CD4-positive, alpha-beta memory T cell (primary cell): ENCODE data around the gene ZCWPW1. TPM values are rescaled to one million over a fixed set of nuclear protein-coding genes. Genes with fewer than 3 reads are reported as not detected.
A peak's percentile ranks its signal among the peaks of the same experiment; 100 is the strongest.
"Not testable (repeated sequence)": the region's sequence is repeated elsewhere in the genome, so short reads cannot be mapped to it uniquely, and the experiment has no call there.

Experiments used
- CTCF ChIA-PET: fragments of 350-600 bp; sonication (Branson Sonifier 250); formaldehyde crosslinking; loops from one replicate; lab custom pipeline; 2021; ENCODE audit warnings: inconsistent platforms; ENCODE audit not compliant: partially characterized antibody; lab: Charles Lee
- POLR2A ChIA-PET: fragments of 350-600 bp; sonication (Branson Sonifier 250); formaldehyde crosslinking; loops from one replicate; lab custom pipeline; 2021; ENCODE audit not compliant: partially characterized antibody; lab: Charles Lee
- DNase-seq, 5 donors: peaks; one replicate each; pipeline versions ENCODE4 v3.0.0 to v3.0.0-alpha.2; 2020 to 2022; ENCODE audit warnings: mixed read lengths in 1 of 5
- H3K27ac ChIP-seq: one replicate; pipeline ENCODE4 v1.7.0; 2013; ENCODE audit warnings: low read depth, low read length
- H3K27me3 ChIP-seq: 2 replicates; pipeline ENCODE4 v1.7.0; 2013; ENCODE audit warnings: mild to moderate bottlenecking, low read length, moderate library complexity; ENCODE audit not compliant: insufficient read depth
- H3K36me3 ChIP-seq: 2 replicates; pipeline ENCODE4 v1.7.0; 2013; ENCODE audit warnings: mild to moderate bottlenecking, low read length, moderate library complexity; ENCODE audit not compliant: insufficient read depth
- H3K4me1 ChIP-seq: 2 replicates; pipeline ENCODE4 v1.7.0; 2013; ENCODE audit warnings: mild to moderate bottlenecking, low read length, moderate library complexity; ENCODE audit not compliant: insufficient read depth
- H3K4me3 ChIP-seq, 2 donors: one replicate each; pipeline ENCODE4 v1.7.0; 2013; ENCODE audit warnings: low read length in 2 of 2, mild to moderate bottlenecking in 1 of 2
- H3K9me3 ChIP-seq, 2 donors: one replicate each; pipeline ENCODE4 v1.7.0; 2013; ENCODE audit warnings: low read length in 2 of 2, control low read depth in 1 of 2; ENCODE audit not compliant: control insufficient read depth in 1 of 2
- H3K27ac Mint-ChIP-seq, 7 donors: one replicate each; pipeline ENCODE4 v1.8.0; 2020 to 2021; ENCODE audit warnings: mixed read lengths in 7 of 7, mild to moderate bottlenecking in 6 of 7, inconsistent platforms in 3 of 7, moderate library complexity in 3 of 7
- H3K27me3 Mint-ChIP-seq, 2 donors: one replicate each; pipeline ENCODE4 v1.8.0; 2020 to 2021; ENCODE audit warnings: mixed read lengths in 2 of 2
- H3K36me3 Mint-ChIP-seq, 2 donors: one replicate each; pipeline ENCODE4 v1.8.0; 2020 to 2021; ENCODE audit warnings: mixed read lengths in 2 of 2, inconsistent platforms in 1 of 2, mild to moderate bottlenecking in 1 of 2
- H3K4me1 Mint-ChIP-seq, 4 donors: one replicate each; pipeline ENCODE4 v1.8.0; 2020 to 2021; ENCODE audit warnings: mixed read lengths in 4 of 4, mild to moderate bottlenecking in 1 of 4
- H3K4me3 Mint-ChIP-seq, 8 donors: one replicate each; pipeline ENCODE4 v1.8.0; 2020 to 2021; ENCODE audit warnings: mixed read lengths in 8 of 8, mild to moderate bottlenecking in 7 of 8, moderate library complexity in 6 of 8, inconsistent platforms in 3 of 8
- H3K9me3 Mint-ChIP-seq, 8 donors: one replicate each; pipeline ENCODE4 v1.8.0; 2020 to 2021; ENCODE audit warnings: mixed read lengths in 8 of 8, mild to moderate bottlenecking in 5 of 8, inconsistent platforms in 3 of 8, moderate library complexity in 1 of 8
- intact Hi-C: fragments of 100-400 bp; cut with micrococcal nuclease; formaldehyde crosslinking; loops from one replicate; pipeline ENCODE4 v1.15.1; 2023
- polyA plus RNA-seq, 2 donors: library from polyadenylated mRNA; unstranded; fragments of 300-500 nt; fragmentation: Illumina TruSeq; gene quantifications; one replicate each; pipeline ENCODE4 v1.2.3, GENCODE V29; 2021
- total RNA-seq, 2 experiments: library from RNA; stranded (reverse); gene quantifications; one replicate each; pipeline ENCODE4 v1.2.3, GENCODE V29; 2021

Gene ZCWPW1
- total and polyA plus RNA-seq, 4 experiments from 2014 or later: 5.0 to 12.4 (median 8.1) TPM

DNA sequence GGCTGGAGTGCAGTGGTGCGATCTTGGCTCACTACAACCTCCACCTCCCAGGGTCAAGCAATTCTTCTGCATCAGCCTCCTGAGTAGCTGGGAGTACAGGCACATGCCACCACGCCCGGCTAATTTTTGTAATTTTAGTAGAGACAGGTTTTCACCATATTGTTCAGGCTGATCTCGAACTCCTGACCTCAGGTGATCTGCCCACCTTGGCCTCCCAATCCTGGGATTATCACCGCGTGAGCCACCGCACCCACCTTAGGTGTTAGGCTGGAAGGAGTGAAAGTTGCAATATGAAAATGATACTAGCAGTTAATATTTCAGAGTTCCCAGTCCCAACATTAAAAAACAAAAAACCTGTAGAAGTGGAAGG, 62.5 kb downstream of the ZCWPW1 start:
- Mint-ChIP-seq H3K4me1 (peaks cover 10 to 31% (median 19%) of the 10 kb centered on the region in 4 donors), H3K27ac (peak overlapping the region; percentile 60 to 86 (median 64)), H3K4me3 (peak overlapping the region in 1 of 8 donors; percentile 20), H3K36me3 (peaks cover 21 to 35% of the 10 kb centered on the region in 2 donors)
- peaks cover 15% of the 10 kb centered on the region for H3K4me1 ChIP-seq
- H3K9me3 ChIP-seq, CTCF ChIA-PET, H3K27me3 ChIP-seq, H3K27me3 Mint-ChIP-seq, POLR2A ChIA-PET, H3K4me3 ChIP-seq, DNase-seq, H3K27ac ChIP-seq, H3K9me3 Mint-ChIP-seq: not testable (repeated sequence)
- intact Hi-C loops: loop anchor here (5.0 kb wide), 1 partner anchor 41 kb away; no protein-coding TSS in a partner anchor
- H3K36me3 ChIP-seq: peaks cover 11% of the 10 kb centered on the region

DNA sequence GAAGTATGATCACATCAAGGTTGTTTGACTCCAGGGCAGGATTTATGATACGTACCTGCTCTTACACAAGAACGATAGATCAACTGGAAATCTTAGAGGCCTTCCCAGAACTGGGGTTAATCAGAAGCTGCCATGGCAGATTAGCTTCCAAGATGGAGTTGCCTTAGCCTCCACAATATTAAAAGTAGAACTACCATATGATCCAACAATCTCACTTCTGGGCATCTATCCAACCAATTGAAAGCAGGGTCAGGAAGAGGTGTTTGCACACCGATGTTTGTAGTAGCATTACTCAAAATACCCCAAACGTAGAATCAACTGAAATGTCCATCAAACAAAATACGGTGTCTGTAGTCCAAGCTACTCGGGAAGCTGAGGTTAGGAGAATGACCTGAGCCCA, 64.0 kb downstream of the ZCWPW1 start:
- ChIA-PET CTCF (no interaction called here), POLR2A (no interaction called here)

DNA sequence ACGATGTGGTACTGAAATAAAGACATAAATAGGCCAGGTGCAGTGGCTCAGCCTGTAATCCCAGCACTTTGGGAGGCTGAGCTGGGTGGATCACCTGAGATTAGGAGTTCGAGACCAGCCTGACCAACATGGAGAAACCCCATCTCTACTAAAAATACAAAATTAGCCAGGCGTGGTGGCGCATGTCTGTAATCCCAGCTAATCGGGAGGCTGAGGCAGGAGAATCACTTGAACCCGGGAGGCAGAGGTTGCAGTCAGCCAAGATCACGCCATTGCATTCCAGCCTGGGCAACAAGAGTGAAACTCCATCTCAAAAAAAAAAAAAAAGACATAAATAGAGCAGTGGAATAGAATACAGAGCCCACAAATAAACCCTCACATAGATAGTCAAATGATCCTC, 64.7 kb downstream of the ZCWPW1 start:
- H3K9me3 ChIP-seq, DNase-seq, H3K9me3 Mint-ChIP-seq, H3K4me3 Mint-ChIP-seq, H3K27ac ChIP-seq, H3K4me3 ChIP-seq, POLR2A ChIA-PET, H3K27me3 Mint-ChIP-seq, H3K27me3 ChIP-seq, CTCF ChIA-PET, intact Hi-C loops: not testable (repeated sequence)
- H3K4me1 Mint-ChIP-seq: peaks cover 10 to 31% (median 20%) of the 10 kb centered on the region in 4 donors
- peak overlapping the region in 2 of 7 donors; percentile 8 to 38 for H3K27ac Mint-ChIP-seq
- peaks cover 37 to 50% of the 10 kb centered on the region in 2 donors for H3K36me3 Mint-ChIP-seq
- Histone ChIP-seq H3K4me1 (peaks cover 15% of the 10 kb centered on the region), H3K36me3 (peaks cover 27% of the 10 kb centered on the region)

More for the DNA sequence above, 64.0 kb downstream of the ZCWPW1 start:
- DNase-seq: no peak
- H3K36me3 Mint-ChIP-seq: peaks cover 31 to 46% of the 10 kb centered on the region in 2 donors
- H3K27me3 Mint-ChIP-seq: no peaks in the 10 kb centered on the region
- H3K27ac Mint-ChIP-seq: peak overlapping the region in 1 of 7 donors; percentile 38
- peaks cover 10 to 31% (median 21%) of the 10 kb centered on the region in 4 donors for H3K4me1 Mint-ChIP-seq
- H3K27ac ChIP-seq: no peak overlapping the region
- H3K36me3 ChIP-seq: peaks cover 20% of the 10 kb centered on the region
- H3K9me3 Mint-ChIP-seq: peaks cover 0 to 1% (median 0%) of the 10 kb centered on the region in 8 donors
- intact Hi-C loops: no loop called here
- no peaks in the 10 kb centered on the region for H3K9me3 ChIP-seq
- H3K4me3 ChIP-seq: no peak overlapping the region
- no peaks in the 10 kb centered on the region for H3K27me3 ChIP-seq
- H3K4me1 ChIP-seq: peaks cover 15% of the 10 kb centered on the region
- H3K4me3 Mint-ChIP-seq: no peak overlapping the region

DNA sequence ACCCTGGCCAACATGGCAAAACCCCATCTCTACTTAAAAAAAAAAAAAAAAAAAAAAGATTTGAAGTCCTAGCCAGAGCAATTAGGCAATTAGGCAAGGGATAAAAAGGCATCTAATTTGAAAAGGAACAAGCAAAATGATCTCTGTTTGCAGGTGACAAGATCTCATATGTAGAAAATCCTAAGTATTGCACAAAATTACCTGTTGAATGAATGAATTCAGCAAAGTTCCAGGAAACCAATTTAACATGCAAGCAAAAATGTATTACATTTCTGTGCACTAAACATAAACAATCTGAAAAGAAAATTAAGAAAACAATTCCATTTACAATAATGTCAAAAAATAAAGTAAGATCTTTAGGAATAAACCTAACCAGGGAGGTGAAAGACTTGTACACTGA, 65.4 kb downstream of the ZCWPW1 start:
- H3K36me3 Mint-ChIP-seq: peaks cover 40 to 54% of the 10 kb centered on the region in 2 donors
- peaks cover 15% of the 10 kb centered on the region for H3K4me1 ChIP-seq
- ChIA-PET POLR2A (no interaction called here), CTCF (no interaction called here)
- no peak overlapping the region for H3K4me3 Mint-ChIP-seq
- intact Hi-C loops: no loop called here
- DNase-seq: no peak
- no peak overlapping the region for H3K27ac ChIP-seq
- no peaks in the 10 kb centered on the region for H3K27me3 Mint-ChIP-seq
- H3K4me3 ChIP-seq: no peak overlapping the region
- peak overlapping the region in 5 of 7 donors; percentile 0 to 23 (median 3) for H3K27ac Mint-ChIP-seq
- H3K27me3 ChIP-seq: no peaks in the 10 kb centered on the region
- H3K9me3 Mint-ChIP-seq: peaks cover 0 to 1% (median 0%) of the 10 kb centered on the region in 8 donors
- peaks cover 34% of the 10 kb centered on the region for H3K36me3 ChIP-seq
- no peaks in the 10 kb centered on the region for H3K9me3 ChIP-seq
- peaks cover 10 to 31% (median 20%) of the 10 kb centered on the region in 4 donors for H3K4me1 Mint-ChIP-seq

DNA sequence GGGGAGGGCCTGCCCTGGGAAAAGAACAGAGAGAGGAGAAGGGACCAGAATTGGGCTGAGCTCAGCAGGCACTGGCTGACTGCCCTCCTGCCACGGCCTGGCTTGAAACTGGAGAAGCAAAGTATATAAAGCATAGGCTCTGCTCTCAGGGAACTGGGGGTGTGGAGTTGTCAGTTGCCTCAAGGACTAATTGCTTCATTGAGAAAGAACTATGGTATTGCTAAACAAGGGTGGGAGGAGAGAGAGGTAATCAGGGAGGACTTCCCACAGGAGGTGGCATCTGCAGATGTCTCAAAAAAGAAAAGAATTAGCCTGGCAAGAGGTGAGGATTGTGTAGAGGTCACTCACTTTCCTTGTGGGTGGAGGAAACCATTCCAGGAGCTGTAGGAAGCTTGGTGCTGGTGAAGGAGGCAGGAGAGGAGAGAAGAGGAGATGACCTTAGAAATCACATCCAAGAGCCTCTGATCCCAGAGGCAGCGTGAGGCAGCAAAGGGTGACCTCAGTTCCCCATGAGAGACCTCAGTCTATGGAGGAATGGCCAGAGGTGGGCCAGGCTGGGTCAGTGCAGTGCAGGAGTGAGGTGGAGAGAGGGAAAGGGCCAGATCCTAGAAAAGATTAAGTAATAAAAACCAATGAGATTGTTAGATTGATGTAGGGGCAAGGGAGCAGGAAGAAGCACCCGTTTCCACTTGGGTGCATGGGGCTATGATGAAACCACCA, 68.2 kb downstream of the ZCWPW1 start:
- Mint-ChIP-seq H3K9me3 (no peaks in the 10 kb centered on the region), H3K27me3 (no peaks in the 10 kb centered on the region), H3K4me3 (no peak overlapping the region), H3K27ac (peak overlapping the region in 5 of 7 donors; percentile 37 to 84 (median 67)), H3K4me1 (peaks cover 1 to 10% (median 7%) of the 10 kb centered on the region in 4 donors), H3K36me3 (peaks cover 40 to 62% of the 10 kb centered on the region in 2 donors)
- H3K4me3 ChIP-seq: no peak overlapping the region
- intact Hi-C loops: no loop called here
- H3K27me3 ChIP-seq: no peaks in the 10 kb centered on the region
- ChIA-PET POLR2A (no interaction called here), CTCF (no interaction called here)
- DNase-seq: no peak
- H3K27ac ChIP-seq: no peak overlapping the region
- no peaks in the 10 kb centered on the region for H3K9me3 ChIP-seq
- H3K4me1 ChIP-seq: peaks cover 2% of the 10 kb centered on the region
- peaks cover 58% of the 10 kb centered on the region for H3K36me3 ChIP-seq

DNA sequence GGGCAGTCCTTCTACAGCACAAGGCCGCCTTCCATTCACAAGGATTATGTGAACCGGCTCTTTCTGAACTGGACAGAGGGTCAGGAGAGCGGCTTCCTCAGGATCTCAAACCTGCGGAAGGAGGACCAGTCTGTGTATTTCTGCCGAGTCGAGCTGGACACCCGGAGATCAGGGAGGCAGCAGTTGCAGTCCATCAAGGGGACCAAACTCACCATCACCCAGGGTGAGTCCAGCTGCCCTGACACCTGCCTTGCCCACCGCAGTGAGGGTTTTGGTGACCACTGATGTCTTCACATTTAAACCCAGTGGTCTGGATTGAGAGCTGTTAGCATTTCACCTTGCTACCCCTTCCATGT, 69.7 kb downstream of the ZCWPW1 start:
- Histone ChIP-seq H3K27ac (no peak overlapping the region), H3K9me3 (no peaks in the 10 kb centered on the region), H3K4me3 (no peak overlapping the region), H3K27me3 (no peaks in the 10 kb centered on the region), H3K36me3 (peaks cover 62% of the 10 kb centered on the region), H3K4me1 (peaks cover 3% of the 10 kb centered on the region)
- ChIA-PET POLR2A (no interaction called here), CTCF (no interaction called here)
- no peaks in the 10 kb centered on the region for H3K27me3 Mint-ChIP-seq
- no peak for DNase-seq
- peaks cover 0 to 5% (median 2%) of the 10 kb centered on the region in 4 donors for H3K4me1 Mint-ChIP-seq
- H3K27ac Mint-ChIP-seq: peak overlapping the region in 1 of 7 donors; percentile 50
- intact Hi-C loops: no loop called here
- H3K4me3 Mint-ChIP-seq: no peak overlapping the region
- no peaks in the 10 kb centered on the region for H3K9me3 Mint-ChIP-seq
- H3K36me3 Mint-ChIP-seq: peaks cover 42 to 60% of the 10 kb centered on the region in 2 donors

DNA sequence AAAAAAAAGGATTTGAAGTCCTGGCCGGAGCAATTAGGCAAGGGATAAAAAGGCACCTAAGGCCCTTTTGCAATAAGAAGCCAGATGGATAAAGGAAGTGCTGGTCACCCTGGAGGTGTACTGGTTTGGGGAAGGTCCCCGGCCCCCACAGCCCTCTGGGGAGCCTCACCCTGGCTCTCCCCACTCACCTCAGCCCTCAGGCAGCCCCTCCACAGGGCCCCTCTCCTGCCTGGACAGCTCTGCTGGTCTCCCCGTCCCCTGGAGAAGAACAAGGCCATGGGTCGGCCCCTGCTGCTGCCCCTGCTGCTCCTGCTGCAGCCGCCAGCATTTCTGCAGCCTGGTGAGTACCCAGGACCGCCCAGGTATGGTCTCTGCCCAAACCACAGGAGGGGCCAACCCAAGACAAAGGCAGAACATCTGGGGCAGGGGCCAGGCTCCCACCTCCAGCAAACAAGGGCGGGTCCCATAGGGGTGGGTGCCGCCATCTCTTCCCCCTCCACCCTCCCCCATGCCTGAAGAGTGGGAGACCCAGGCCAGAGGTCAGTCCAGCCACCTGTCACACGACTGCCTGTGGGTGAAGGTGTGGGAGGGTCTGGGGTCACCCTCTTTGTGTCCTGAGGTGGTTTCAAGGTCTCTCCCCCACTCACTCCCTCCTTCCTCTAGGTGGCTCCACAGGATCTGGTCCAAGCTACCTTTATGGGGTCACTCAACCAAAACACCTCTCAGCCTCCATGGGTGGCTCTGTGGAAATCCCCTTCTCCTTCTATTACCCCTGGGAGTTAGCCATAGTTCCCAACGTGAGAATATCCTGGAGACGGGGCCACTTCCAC, 70.3 kb downstream of the ZCWPW1 start, which contains the start of gene PILRB:
PILRB (plus strand) TSS at position 91 of the 830 bp plus-strand sequence; CDS start at position 277, 186 bp downstream.
- CTCF ChIA-PET: no interaction called here
- H3K4me1 Mint-ChIP-seq: peaks cover 2 to 11% (median 7%) of the 10 kb centered on the region in 4 donors
- Histone ChIP-seq H3K27me3 (no peaks in the 10 kb centered on the region), H3K9me3 (no peaks in the 10 kb centered on the region), H3K36me3 (peaks cover 68% of the 10 kb centered on the region), H3K4me3 (no peak within 1 kb of the TSS), H3K27ac (no peak within 1 kb of the TSS), H3K4me1 (peaks cover 9% of the 10 kb centered on the region)
- H3K27me3 Mint-ChIP-seq: no peaks in the 10 kb centered on the region
- no peaks in the 10 kb centered on the region for H3K9me3 Mint-ChIP-seq
- intact Hi-C loops: no loop called here
- peaks cover 41 to 61% of the 10 kb centered on the region in 2 donors for H3K36me3 Mint-ChIP-seq
- peak within 1 kb of the TSS in 3 of 7 donors; percentile 41 to 57 (median 50) for H3K27ac Mint-ChIP-seq
- H3K4me3 Mint-ChIP-seq: no peak within 1 kb of the TSS
- no peak for DNase-seq
- POLR2A ChIA-PET: no interaction called here
